Activated CD8-positive, alpha-beta memory T cell treated with anti-CD3 and anti-CD28 coated beads, Interleukin-2, amount 50 U/mL, for 1 hour (primary cell): ENCODE data around the gene WIPF3.

Experiments
- DNase-seq: peaks from one replicate; pipeline ENCODE4 v3.0.0-alpha.2; 2020; ENCODE audit errors: extremely low read depth

The WIPF3 gene

DNA sequence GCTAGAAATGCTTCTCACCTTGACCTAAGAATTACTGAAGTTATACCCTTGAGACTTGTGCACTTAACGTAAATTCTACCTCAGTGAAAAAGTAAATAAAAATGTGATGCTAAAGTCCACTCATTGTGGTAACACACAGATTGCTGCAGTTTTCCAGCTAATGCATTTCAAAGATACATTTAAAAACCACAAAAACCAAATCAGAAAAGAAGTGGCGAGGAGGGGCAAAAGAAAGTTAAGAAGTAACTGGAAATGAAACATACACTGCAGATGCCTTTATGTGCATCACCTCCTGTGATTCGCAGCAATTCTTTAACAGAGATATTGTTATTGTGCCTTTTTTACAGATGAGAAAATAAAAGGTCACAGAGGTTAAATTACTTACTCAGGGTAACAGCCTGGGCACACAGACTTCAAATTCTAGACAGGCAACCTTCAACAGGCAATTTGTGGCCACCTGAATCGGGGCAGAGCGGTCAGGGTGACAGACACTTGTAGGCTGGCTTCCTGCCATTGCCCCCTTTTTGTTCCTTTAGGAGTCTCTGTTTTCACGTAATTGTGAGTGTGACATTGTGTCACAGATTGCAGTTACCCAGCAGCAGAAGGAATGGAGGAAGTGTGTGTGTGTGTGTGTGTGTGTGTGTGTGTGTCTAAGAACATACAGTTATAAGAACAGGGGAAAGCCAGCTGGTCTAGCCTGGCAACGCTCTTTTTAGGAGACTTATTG lies 1.9 kb downstream of the WIPF3 start:
- no peak for DNase-seq

GRCh38 chr7:29809533-29810155 lies 3.3 kb downstream of the WIPF3 start:
- no peak for DNase-seq

- no peak for DNase-seq
These were observed 4.0 kb downstream of the WIPF3 start for GRCh38 chr7:29810297-29810696.

DNA sequence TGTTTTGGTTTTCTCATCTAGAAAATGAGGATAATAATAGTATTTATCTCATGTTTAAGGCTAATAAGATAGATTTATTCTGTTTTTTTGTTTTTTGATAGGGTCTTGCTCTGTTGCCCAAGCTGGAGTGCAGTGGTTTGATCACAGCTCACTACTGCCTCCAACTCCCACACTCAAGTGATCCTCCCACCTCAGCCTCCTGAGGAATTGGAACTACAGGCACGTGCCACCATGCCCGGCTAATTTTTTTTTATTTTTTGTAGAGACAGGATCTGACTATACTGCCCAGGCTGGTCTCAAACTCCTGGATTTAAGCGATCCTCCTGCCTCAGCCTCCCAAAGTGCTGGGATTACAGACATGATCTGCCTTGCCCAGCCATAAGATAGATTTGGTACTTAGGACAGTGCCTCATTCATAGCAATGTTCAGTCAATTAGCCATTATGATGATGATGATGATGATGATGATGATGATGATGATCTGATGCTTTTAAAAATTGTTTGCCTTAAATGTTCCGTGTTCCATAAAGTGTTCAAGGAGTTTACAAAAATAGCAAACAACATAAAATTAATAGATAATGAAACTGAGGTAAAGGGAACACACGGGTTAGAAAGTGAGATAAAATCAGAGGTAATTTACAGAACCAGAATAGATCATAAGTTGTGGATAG lies 4.6 kb downstream of the WIPF3 start:
- DNase-seq, result no peak

DNA sequence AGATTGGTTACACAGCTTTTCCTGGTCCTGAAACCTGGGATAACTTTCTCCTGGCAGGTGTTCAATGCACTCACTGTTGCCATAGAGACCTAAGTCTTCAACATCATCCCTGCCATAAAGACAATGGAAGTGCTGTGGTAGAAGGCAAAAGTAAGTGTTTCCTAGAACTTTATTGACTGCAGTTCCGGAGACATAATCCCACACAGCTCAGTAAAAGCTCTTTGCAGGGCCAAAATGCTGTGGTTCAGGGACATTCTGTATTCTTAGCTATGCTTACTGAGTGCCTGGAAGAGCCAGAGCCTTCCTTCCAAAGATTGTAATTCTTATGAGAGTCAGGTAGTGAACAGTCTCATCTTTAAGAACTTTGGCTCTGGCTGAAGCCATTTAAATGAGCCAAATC lies 5.3 kb downstream of the WIPF3 start:
- DNase-seq, result no peak

DNA sequence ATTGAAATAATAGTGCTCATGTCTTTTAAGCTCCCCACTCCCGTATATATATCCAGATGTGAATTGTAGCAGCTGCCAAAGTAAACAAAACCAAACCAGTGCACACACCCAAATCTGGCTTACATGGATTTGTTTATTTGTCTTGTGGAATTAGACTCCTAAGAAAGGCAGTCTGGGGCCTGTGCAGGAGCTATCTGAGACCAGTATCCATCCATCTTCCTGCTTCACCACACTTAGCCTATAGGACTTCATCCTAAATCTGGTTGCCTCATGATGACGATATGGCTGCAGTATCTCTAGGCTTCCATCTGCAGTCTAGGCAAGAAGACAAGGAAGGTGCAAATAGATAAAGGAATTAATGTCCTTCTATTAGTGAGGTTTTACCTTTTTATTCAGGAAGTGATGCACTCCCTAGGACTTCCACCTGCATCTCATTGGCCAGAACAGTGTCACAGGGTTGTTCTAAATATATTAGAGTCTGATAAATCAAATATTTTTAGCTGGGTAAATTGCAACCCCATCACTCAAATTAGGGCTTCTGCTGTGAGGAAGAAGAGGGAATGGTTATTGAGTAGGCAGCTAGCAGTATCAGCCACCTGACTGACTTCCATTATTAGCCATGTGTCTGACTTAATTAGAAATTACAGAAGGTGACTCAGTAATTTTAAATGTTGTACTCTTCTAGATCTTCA lies 6.0 kb downstream of the WIPF3 start:
- no peak for DNase-seq

GRCh38 chr7:29815181-29816105 lies 9.1 kb downstream of the WIPF3 start:
- DNase-seq, result no peak

DNA sequence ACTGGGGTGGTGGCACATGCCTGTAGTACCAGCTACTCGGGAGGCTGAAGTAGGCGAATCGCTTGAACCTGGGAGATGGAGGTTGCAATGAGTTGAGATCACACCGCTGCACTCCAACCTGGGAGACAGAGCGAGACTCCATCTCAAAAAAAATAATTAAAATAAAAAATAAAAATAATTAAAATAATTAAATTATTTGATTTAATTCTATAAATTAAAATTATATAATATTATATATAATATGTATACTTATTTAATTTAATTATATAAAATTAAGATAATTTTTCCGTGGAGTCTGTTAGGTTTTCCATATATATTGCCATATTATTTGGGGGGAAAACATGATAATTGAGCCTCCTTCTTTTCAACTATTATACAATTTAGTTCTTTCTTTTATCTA lies 12.0 kb downstream of the WIPF3 start:
- DNase-seq, result no peak

DNA sequence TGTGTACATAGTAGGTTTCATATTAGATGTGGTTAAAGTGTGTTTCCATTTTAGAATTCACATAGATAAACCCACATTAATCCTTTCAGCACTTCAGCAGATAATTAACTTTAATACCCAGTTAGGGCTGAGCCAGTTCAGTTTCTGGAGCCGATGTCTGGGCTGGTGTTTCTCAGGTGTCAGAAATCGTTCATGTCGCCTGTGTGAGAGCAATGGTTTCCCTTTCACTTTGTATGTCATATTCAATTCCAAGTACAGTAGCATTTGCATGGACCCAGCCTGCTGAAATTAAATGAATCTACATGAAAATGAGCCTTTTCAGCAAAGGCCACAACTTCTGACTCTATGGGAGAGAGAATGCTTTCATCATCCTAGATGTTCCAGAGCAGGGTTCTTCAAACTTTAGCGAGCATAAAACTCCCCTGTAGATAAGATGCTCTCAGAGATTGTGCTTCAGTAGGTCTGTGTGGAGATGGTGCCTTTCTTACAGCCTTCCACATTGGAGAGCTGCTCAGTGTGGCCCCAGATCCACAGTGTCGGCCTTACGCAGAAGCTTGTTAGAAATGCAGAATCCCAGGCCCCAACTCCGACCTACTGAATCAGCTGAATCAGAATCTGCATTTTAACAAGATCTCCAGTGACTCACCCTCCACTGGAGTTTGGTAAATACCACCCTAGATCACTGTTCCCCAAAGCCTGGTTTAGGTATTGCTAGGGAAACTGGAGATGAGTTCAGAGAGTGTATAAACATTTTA lies 19.6 kb downstream of the WIPF3 start:
- no peak for DNase-seq

DNA sequence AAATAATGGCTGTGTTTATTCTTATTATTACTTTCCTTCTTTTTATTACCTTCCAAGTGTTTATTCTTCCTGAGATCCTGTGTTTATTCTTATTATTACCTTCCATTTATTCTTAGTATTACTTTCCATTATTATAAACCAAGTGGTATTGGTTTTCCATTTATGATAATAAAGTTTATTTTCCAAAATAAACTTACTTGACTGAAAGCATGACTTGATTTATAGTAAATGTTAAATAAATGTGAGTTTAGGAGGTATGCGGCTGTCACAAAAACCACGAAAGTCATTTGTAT lies 20.2 kb downstream of the WIPF3 start:
- no peak for DNase-seq

GRCh38 chr7:29826904-29827303 lies 20.6 kb downstream of the WIPF3 start:
- no peak for DNase-seq

- no peak for DNase-seq
These were observed 25.4 kb downstream of the WIPF3 start for GRCh38 chr7:29831705-29832104.

DNA sequence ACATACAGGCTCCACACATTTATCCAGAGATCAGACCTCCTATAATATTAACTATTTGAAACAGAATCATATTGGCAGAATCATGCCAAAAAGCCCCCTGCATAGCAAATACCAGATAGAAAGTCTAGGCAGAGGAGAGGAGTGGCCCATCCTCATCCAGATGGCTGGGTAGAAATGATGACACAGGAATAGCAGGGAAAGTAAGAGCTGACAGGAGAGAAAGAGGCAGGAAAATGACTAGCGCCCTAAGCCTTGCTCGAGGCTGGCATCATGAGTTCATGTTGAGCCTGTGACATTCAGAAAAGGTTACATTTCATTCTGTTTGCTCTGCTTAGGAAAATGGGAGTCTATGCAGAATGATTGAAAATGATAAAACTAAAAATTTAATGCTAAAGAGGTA lies 27.6 kb downstream of the WIPF3 start:
- no peak for DNase-seq

DNA sequence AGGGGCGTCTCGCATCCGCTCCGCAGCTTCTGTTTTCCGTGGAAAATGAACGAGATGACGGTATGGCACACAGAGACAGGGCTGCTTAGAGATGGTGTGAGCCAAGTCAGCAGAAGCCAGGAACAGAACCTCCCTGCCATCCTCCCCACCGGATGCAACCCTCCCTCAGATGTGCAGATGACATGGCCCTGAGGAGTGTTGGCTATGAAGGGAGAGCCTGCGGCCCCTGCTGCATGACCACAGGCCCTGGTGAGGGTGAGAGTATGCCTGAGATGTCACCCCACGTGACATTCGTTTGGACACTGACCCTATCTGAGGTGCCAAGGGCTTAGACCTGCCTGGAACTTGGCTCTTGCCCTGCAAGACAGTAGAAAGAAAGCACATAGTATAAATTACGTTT lies 29.4 kb downstream of the WIPF3 start:
- no peak for DNase-seq

- no peak for DNase-seq
These were observed 33.0 kb downstream of the WIPF3 start for GRCh38 chr7:29839302-29839701.

DNA sequence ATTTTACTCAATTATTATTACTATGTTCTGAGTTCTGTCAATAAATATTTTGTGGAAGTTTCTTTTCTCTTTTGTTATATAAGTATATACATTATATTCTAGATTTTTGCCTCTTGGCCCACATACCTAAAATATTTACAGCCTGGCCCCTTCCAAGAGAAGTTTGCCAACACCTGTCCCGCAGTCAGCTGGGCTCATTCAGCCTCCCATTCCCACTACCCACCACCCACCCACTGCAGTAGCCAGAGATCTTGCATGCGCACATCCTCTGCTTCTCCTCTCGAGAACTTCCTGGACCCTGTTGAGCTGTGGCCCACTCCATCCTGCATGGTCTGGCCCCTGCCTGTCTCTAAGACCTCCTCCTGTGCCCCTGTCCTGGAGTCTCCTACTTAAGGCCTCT lies 33.6 kb downstream of the WIPF3 start:
- DNase-seq, result no peak

- no peak for DNase-seq
These were observed 34.4 kb downstream of the WIPF3 start for GRCh38 chr7:29840701-29841100.

DNA sequence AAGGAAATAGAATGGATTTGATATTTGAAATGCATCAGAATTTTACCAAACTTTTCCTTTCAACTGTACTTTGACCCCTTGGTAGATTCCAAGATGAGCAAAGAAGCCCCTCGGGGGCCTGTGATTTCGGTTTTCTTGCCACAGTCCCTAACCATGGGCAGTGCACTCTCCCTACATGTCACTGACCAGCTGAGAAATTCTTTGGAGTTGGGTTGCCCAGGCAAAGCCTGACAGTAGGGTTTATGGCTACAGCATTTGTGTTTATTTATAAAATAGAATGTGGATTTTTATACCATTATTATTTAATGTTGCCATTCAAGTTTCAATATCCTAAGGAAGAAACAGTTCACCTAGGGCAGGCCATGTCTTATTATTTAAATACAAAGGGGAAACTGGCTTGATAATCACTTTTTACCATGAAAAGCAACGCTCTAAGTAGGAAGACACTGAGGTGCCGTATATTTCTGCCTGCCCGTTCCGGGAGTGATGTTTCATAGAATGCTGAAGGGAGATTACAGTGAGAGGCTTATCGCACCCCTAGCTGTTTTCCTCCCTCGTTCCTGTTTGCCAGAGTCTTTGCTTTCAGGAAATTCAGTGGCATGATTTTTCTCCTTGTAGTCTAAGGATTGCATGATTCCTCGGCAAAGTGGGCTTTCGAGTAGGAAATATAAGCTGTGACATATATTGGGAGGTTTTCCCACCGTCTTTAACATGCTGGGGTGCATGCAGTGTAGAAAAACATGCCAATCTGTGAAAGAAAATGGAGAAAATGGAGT lies 35.8 kb downstream of the WIPF3 start:
- DNase-seq, result no peak

DNA sequence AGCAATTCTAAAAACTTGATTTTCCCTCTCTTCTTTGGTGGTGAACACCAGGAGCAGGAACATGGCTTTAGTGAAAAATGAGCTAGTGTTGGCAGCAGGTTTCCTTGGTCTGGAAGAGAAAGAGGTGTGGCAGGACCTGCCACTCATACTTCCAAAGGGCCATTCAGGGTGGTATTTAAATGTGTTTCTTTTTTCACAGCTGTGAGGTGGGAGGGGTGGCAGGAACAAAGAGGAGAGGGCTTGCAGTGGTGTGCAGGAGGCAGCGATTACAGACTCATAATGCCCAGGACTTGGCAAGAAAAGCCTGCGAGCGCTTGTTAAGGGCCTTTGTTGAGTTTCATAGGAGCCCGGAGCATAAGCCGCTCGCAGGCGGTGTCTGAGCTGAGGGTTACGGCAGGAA lies 36.8 kb downstream of the WIPF3 start:
- DNase-seq, result no peak

GRCh38 chr7:29843726-29844125 lies 37.4 kb downstream of the WIPF3 start:
- no peak for DNase-seq
